Activated T-helper 17 cell treated with anti-CD3 and anti-CD28 coated beads, Interleukin-2, amount 50 U/mL, for 72 hours (primary cell): ENCODE measurements around the gene CENPVL2. TPM values are rescaled to one million over a fixed set of nuclear protein-coding genes. Genes with fewer than 3 reads are reported as not detected.

Source experiments
- total RNA-seq, 2 donors: library from RNA; stranded (reverse); gene quantifications; one replicate each; pipeline ENCODE4 v1.2.3, GENCODE V29; 2022

Gene CENPVL2
- total RNA-seq, 2 donors from 2014 or later = not detected

Other genes with a start within 250 kb of the CENPVL2 start
- 1 to 10 TPM; 1.5 to 2.2 TPM for gene NUDT11, start 186.2 kb downstream of the CENPVL2 start, total RNA-seq
- gene CENPVL3, start 63.9 kb downstream of the CENPVL2 start, total RNA-seq = not detected
- not detected for gene CENPVL1, start 27.7 kb upstream of the CENPVL2 start, total RNA-seq
- gene GSPT2, start 60.6 kb upstream of the CENPVL2 start, total RNA-seq = 1 to 10 TPM; 8.0 to 9.1 TPM
- gene MAGED1, start 210.8 kb upstream of the CENPVL2 start, total RNA-seq = 10 to 100 TPM; 40.0 to 40.4 TPM